Measurements from ENCODE around the gene PGM3. TPM values are rescaled to one million over a fixed set of nuclear protein-coding genes. Genes with fewer than 3 reads are reported as not detected.
A peak's percentile ranks its signal among the peaks of the same experiment; 100 is the strongest.

The PGM3 gene
- polyA plus RNA-seq = 10 to 100 TPM in 1 of 2 donors, 1 to 10 TPM in 1; 5.0 to 10.2 TPM

DNA sequence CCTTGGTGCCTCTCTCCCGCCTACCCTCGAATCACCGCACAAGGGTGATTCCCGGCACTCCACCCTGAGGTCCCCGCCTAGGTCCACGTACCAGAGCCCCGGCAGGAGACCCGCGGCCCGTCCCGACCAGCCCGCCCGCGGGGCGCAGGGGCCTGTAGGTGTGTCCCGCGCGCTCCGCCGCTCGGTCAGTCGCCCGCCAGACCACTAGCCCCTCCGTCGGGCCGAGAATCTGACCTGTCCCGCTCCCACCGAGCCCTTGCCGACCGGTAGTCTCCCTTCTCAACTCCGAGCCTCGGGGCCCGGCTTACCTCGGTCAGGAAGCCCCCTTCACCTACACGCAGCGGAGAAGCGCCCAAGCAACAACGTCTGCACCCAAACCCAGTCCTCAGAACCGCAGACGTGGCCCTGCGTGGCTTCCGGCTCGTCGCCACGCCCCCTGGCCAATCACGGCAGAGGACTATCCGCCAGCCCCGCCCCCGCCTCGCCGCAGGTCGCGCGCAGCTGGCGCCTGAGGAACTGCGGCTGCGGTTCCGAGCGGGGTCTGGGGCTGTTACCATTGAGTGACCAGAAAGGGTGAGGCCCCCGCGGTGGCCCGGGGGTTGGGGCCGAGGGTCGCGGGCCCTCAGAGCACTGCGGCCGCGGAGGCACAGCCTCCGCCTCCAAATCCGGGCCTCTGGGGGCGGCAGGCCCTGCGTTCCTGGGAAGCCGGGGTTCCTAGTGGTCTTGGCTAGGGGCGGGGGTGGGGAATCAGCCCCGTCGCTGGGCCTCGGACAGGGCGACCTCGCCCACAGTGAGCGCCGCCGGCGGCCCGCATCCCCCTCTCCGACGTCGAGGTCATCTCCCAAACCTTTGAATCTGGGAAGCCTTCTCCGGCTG is at the start of gene PGM3, which contains the start of gene RWDD2A:
Gene PGM3, minus strand, starts transcription at position 395 of the 876 bp plus-strand sequence. CDS start 2,253 bp downstream, outside the sequence.
Gene RWDD2A, plus strand, starts transcription at position 487 of the 876 bp plus-strand sequence. CDS start 1,095 bp downstream, outside the sequence.
- no peaks in the 10 kb centered on the region for H3K9me3 ChIP-seq (ENCODE audit: control insufficient read depth in 2 of 2, insufficient read depth in 1 of 2, low read depth in 1 of 2, low read length in 1 of 2)
- peak within 1 kb of the TSS; percentile 61 to 81 for H3K27ac ChIP-seq (ENCODE audit: low read depth in 2 of 2, low read length in 1 of 2)
- no peaks in the 10 kb centered on the region for H3K27me3 ChIP-seq (ENCODE audit: control insufficient read depth in 1 of 2, insufficient read depth in 2 of 2, low read length in 2 of 2)
- peaks cover 0 to 3% of the 10 kb centered on the region in 2 donors for H3K4me1 ChIP-seq (ENCODE audit: control insufficient read depth in 2 of 2, insufficient read depth in 2 of 2, low read length in 1 of 2)
- 0 to 1% methylated on average over 68 to 88 of the region's 88 CpGs for WGBS, 2 donors
- peak within 1 kb of the TSS; percentile 95 to 99 for H3K4me3 ChIP-seq (ENCODE audit: low read depth in 1 of 2, low read length in 2 of 2)
- peaks cover 0 to 2% of the 10 kb centered on the region in 2 donors for H3K36me3 ChIP-seq (ENCODE audit: control insufficient read depth in 2 of 2, insufficient read depth in 2 of 2, low read length in 1 of 2)

DNA sequence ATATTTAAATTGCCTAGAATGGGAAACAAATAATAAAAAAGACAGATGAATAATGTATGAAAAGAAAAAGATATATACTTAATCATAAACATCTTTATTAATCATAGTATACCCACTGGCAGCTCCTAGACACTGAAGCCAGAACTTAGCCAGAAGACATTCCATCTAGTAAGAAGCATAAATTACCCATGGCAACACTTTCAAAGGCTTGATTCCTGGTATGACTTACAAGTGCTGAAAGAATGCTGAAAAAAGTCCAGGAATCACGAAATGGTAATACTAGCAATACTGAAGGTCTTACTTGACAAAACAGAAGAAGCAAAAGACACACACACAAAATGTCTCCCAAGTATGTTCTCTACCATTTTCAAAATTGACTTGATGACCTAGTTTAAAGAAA is 38.1 kb upstream of the PGM3 start:
- WGBS, 2 donors = 34 to 53% methylated on average over 1 of the region's 1 CpG
- H3K9me3 ChIP-seq (ENCODE audit: control insufficient read depth in 2 of 2, insufficient read depth in 1 of 2, low read depth in 1 of 2, low read length in 1 of 2) = no peaks in the 10 kb centered on the region
- no peak overlapping the region for H3K4me3 ChIP-seq (ENCODE audit: low read depth in 1 of 2, low read length in 2 of 2)
- peaks cover 0 to 4% of the 10 kb centered on the region in 2 donors for H3K36me3 ChIP-seq (ENCODE audit: control insufficient read depth in 2 of 2, insufficient read depth in 2 of 2, low read length in 1 of 2)
- H3K4me1 ChIP-seq (ENCODE audit: control insufficient read depth in 2 of 2, insufficient read depth in 2 of 2, low read length in 1 of 2) = no peaks in the 10 kb centered on the region
- H3K27me3 ChIP-seq (ENCODE audit: control insufficient read depth in 1 of 2, insufficient read depth in 2 of 2, low read length in 2 of 2) = no peaks in the 10 kb centered on the region
- no peak overlapping the region for H3K27ac ChIP-seq (ENCODE audit: low read depth in 2 of 2, low read length in 1 of 2)

- Histone ChIP-seq H3K4me3 (ENCODE audit: low read depth in 1 of 2, low read length in 2 of 2) (no peak overlapping the region), H3K4me1 (ENCODE audit: control insufficient read depth in 2 of 2, insufficient read depth in 2 of 2, low read length in 1 of 2) (no peaks in the 10 kb centered on the region), H3K36me3 (ENCODE audit: control insufficient read depth in 2 of 2, insufficient read depth in 2 of 2, low read length in 1 of 2) (peaks cover 0 to 4% of the 10 kb centered on the region in 2 donors), H3K27me3 (ENCODE audit: control insufficient read depth in 1 of 2, insufficient read depth in 2 of 2, low read length in 2 of 2) (no peaks in the 10 kb centered on the region), H3K9me3 (ENCODE audit: control insufficient read depth in 2 of 2, insufficient read depth in 1 of 2, low read depth in 1 of 2, low read length in 1 of 2) (no peaks in the 10 kb centered on the region), H3K27ac (ENCODE audit: low read depth in 2 of 2, low read length in 1 of 2) (no peak overlapping the region)
- WGBS, 2 donors = 40 to 42% methylated on average over 1 of the region's 1 CpG
Measured at GRCh38 chr6:83226517-83226916, 33.5 kb upstream of the PGM3 start.

- no peaks in the 10 kb centered on the region for H3K9me3 ChIP-seq (ENCODE audit: control insufficient read depth in 2 of 2, insufficient read depth in 1 of 2, low read depth in 1 of 2, low read length in 1 of 2)
- H3K27ac ChIP-seq (ENCODE audit: low read depth in 2 of 2, low read length in 1 of 2) = no peak overlapping the region
- H3K4me1 ChIP-seq (ENCODE audit: control insufficient read depth in 2 of 2, insufficient read depth in 2 of 2, low read length in 1 of 2) = no peaks in the 10 kb centered on the region
- 39 to 59% methylated on average over 3 of the region's 3 CpGs for WGBS, 2 donors
- peaks cover 0 to 2% of the 10 kb centered on the region in 2 donors for H3K36me3 ChIP-seq (ENCODE audit: control insufficient read depth in 2 of 2, insufficient read depth in 2 of 2, low read length in 1 of 2)
- no peak overlapping the region for H3K4me3 ChIP-seq (ENCODE audit: low read depth in 1 of 2, low read length in 2 of 2)
- H3K27me3 ChIP-seq (ENCODE audit: control insufficient read depth in 1 of 2, insufficient read depth in 2 of 2, low read length in 2 of 2) = no peaks in the 10 kb centered on the region
Measured at GRCh38 chr6:83221889-83222479, 28.9 kb upstream of the PGM3 start.

- 88 to 89% methylated on average over 1 of the region's 1 CpG for WGBS, 2 donors
- H3K27me3 ChIP-seq (ENCODE audit: control insufficient read depth in 1 of 2, insufficient read depth in 2 of 2, low read length in 2 of 2) = no peaks in the 10 kb centered on the region
- H3K4me1 ChIP-seq (ENCODE audit: control insufficient read depth in 2 of 2, insufficient read depth in 2 of 2, low read length in 1 of 2) = no peaks in the 10 kb centered on the region
- no peak overlapping the region for H3K4me3 ChIP-seq (ENCODE audit: low read depth in 1 of 2, low read length in 2 of 2)
- H3K36me3 ChIP-seq (ENCODE audit: control insufficient read depth in 2 of 2, insufficient read depth in 2 of 2, low read length in 1 of 2) = peaks cover 0 to 2% of the 10 kb centered on the region in 2 donors
- H3K9me3 ChIP-seq (ENCODE audit: control insufficient read depth in 2 of 2, insufficient read depth in 1 of 2, low read depth in 1 of 2, low read length in 1 of 2) = no peaks in the 10 kb centered on the region
- H3K27ac ChIP-seq (ENCODE audit: low read depth in 2 of 2, low read length in 1 of 2) = no peak overlapping the region
Measured at GRCh38 chr6:83221276-83221675, 28.2 kb upstream of the PGM3 start.

- H3K4me1 ChIP-seq (ENCODE audit: control insufficient read depth in 2 of 2, insufficient read depth in 2 of 2, low read length in 1 of 2) = no peaks in the 10 kb centered on the region
- H3K4me3 ChIP-seq (ENCODE audit: low read depth in 1 of 2, low read length in 2 of 2) = no peak overlapping the region
- peaks cover 0 to 2% of the 10 kb centered on the region in 2 donors for H3K36me3 ChIP-seq (ENCODE audit: control insufficient read depth in 2 of 2, insufficient read depth in 2 of 2, low read length in 1 of 2)
- no peaks in the 10 kb centered on the region for H3K27me3 ChIP-seq (ENCODE audit: control insufficient read depth in 1 of 2, insufficient read depth in 2 of 2, low read length in 2 of 2)
- H3K27ac ChIP-seq (ENCODE audit: low read depth in 2 of 2, low read length in 1 of 2) = no peak overlapping the region
- no peaks in the 10 kb centered on the region for H3K9me3 ChIP-seq (ENCODE audit: control insufficient read depth in 2 of 2, insufficient read depth in 1 of 2, low read depth in 1 of 2, low read length in 1 of 2)
Measured at GRCh38 chr6:83220121-83220520, 27.1 kb upstream of the PGM3 start.

GRCh38 chr6:83218646-83219045 is 25.6 kb upstream of the PGM3 start:
- no peak overlapping the region for H3K4me3 ChIP-seq (ENCODE audit: low read depth in 1 of 2, low read length in 2 of 2)
- no peaks in the 10 kb centered on the region for H3K9me3 ChIP-seq (ENCODE audit: control insufficient read depth in 2 of 2, insufficient read depth in 1 of 2, low read depth in 1 of 2, low read length in 1 of 2)
- no peaks in the 10 kb centered on the region for H3K27me3 ChIP-seq (ENCODE audit: control insufficient read depth in 1 of 2, insufficient read depth in 2 of 2, low read length in 2 of 2)
- 42 to 44% methylated on average over 3 of the region's 3 CpGs for WGBS, 2 donors
- H3K36me3 ChIP-seq (ENCODE audit: control insufficient read depth in 2 of 2, insufficient read depth in 2 of 2, low read length in 1 of 2) = peaks cover 0 to 2% of the 10 kb centered on the region in 2 donors
- no peaks in the 10 kb centered on the region for H3K4me1 ChIP-seq (ENCODE audit: control insufficient read depth in 2 of 2, insufficient read depth in 2 of 2, low read length in 1 of 2)
- no peak overlapping the region for H3K27ac ChIP-seq (ENCODE audit: low read depth in 2 of 2, low read length in 1 of 2)

DNA sequence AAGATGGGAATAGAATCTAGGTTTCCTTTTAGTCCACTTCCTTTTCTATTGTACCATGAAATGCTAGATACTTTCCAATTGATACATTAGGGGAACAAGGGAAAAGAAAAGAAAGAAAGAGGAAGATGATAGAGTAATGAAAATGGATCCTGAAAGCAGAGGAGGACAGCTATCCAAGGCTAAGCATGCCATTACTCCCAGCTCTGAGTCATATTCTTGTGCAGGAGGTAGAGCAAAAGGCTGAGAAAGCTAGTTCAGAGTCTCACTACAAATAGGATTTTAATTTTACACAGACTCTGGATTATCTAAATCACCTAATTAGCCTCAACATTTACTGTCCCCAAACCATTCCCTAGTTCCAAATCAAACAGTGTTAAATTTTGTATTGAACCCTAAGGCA is 23.7 kb upstream of the PGM3 start:
- H3K36me3 ChIP-seq (ENCODE audit: control insufficient read depth in 2 of 2, insufficient read depth in 2 of 2, low read length in 1 of 2) = peaks cover 0 to 2% of the 10 kb centered on the region in 2 donors
- H3K4me1 ChIP-seq (ENCODE audit: control insufficient read depth in 2 of 2, insufficient read depth in 2 of 2, low read length in 1 of 2) = no peaks in the 10 kb centered on the region
- H3K9me3 ChIP-seq (ENCODE audit: control insufficient read depth in 2 of 2, insufficient read depth in 1 of 2, low read depth in 1 of 2, low read length in 1 of 2) = no peaks in the 10 kb centered on the region
- no peak overlapping the region for H3K27ac ChIP-seq (ENCODE audit: low read depth in 2 of 2, low read length in 1 of 2)
- no peaks in the 10 kb centered on the region for H3K27me3 ChIP-seq (ENCODE audit: control insufficient read depth in 1 of 2, insufficient read depth in 2 of 2, low read length in 2 of 2)
- no peak overlapping the region for H3K4me3 ChIP-seq (ENCODE audit: low read depth in 1 of 2, low read length in 2 of 2)

DNA sequence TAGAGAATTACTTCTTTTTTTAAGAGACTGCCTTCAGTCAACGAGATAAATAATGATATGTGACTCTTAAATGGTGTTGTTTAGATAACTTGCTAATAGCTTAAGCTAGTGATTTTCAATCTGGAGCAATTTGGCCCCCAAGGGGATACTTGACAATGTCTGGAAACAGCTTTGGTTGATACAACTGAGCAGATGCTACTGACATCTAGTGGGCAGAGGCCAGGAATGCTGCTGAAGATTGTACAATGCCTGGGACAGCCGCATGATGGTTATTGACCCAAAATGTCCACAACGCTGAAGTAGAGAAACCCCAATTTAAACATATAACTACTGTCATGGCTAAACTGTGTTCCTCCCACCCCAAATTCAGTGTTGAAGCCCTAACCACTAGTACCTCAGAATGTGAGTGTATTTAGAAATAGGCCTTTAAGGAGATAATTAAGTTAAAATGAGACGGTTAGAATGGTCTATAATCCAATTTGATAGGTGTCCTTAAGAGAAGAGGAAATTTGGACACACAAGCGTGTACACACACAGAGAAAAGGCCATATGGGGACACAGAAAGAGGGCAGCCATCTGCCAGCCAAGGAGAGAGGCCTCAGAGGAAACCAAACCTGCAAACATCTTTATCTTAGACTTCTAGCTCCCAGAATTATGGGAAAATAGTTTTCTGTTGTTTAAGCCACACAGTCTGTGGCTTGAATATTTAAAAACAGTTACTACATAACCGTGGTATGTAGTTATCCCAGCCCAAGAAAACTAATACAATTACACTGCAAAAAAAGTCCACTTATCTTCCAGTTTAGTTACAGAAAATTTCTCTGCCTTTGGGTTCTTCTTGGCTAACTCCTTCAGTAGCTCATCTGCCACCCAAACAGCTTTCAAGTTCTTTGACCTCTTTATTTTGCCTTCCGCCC is 22.3 kb upstream of the PGM3 start:
- 29 to 36% methylated on average over 7 of the region's 7 CpGs for WGBS, 2 donors
- Histone ChIP-seq H3K4me3 (ENCODE audit: low read depth in 1 of 2, low read length in 2 of 2) (no peak overlapping the region), H3K9me3 (ENCODE audit: control insufficient read depth in 2 of 2, insufficient read depth in 1 of 2, low read depth in 1 of 2, low read length in 1 of 2) (no peaks in the 10 kb centered on the region), H3K27me3 (ENCODE audit: control insufficient read depth in 1 of 2, insufficient read depth in 2 of 2, low read length in 2 of 2) (no peaks in the 10 kb centered on the region), H3K4me1 (ENCODE audit: control insufficient read depth in 2 of 2, insufficient read depth in 2 of 2, low read length in 1 of 2) (no peaks in the 10 kb centered on the region), H3K27ac (ENCODE audit: low read depth in 2 of 2, low read length in 1 of 2) (no peak overlapping the region), H3K36me3 (ENCODE audit: control insufficient read depth in 2 of 2, insufficient read depth in 2 of 2, low read length in 1 of 2) (peaks cover 0 to 2% of the 10 kb centered on the region in 2 donors)

All from esophagus (tissue), 2 donors.